Thoracic aorta (tissue), 2 donors: Measurements from ENCODE around the gene SAMD10. TPM values are rescaled to one million over a fixed set of nuclear protein-coding genes. Genes with fewer than 3 reads are reported as not detected.

ENCODE experiments used
- ATAC-seq: fragments of 150-250 bp; one replicate; pipeline ENCODE4 v1.8.0; 2017; ENCODE audit warnings: low read depth; ENCODE audit not compliant: insufficient number of reproducible peaks, low FRiP score
- DNase-seq: peaks from one replicate; pipeline ENCODE4 v3.0.0-alpha.2; 2020; ENCODE audit warnings: low spot score
- H3K27ac ChIP-seq, 2 donors: fragments of 200-600 bp; sonication (generic); 1 replicate in 1 of 2; 2 replicates in 1 of 2; pipeline ENCODE4 v1.5.1; 2016; ENCODE audit warnings: mild to moderate bottlenecking in 2 of 2, moderate library complexity in 2 of 2
- H3K27me3 ChIP-seq: fragments of 200-600 bp; sonication (generic); replicated peaks from 2 replicates; pipeline ENCODE4 v1.6.0; 2016; ENCODE audit warnings: mild to moderate bottlenecking; ENCODE audit not compliant: insufficient read depth
- H3K36me3 ChIP-seq: fragments of 200-600 bp; sonication (generic); one replicate; pipeline ENCODE4 v1.5.1; 2016
- H3K4me1 ChIP-seq, 2 donors: fragments of 200-600 bp; sonication (generic); 1 replicate in 1 of 2; 2 replicates in 1 of 2; pipeline versions ENCODE4 v1.5.1 to v1.6.0; 2016; ENCODE audit warnings: low read depth in 2 of 2, mild to moderate bottlenecking in 1 of 2; ENCODE audit not compliant: control insufficient read depth in 1 of 2
- H3K4me3 ChIP-seq: fragments of 200-600 bp; sonication (generic); 2 replicates; pipeline ENCODE4 v1.5.1; 2016; ENCODE audit warnings: mild to moderate bottlenecking
- H3K9me3 ChIP-seq: fragments of 200-600 bp; sonication (generic); 2 replicates; pipeline ENCODE4 v1.5.1; 2016
- total RNA-seq, 2 donors: library from RNA; depleted of rRNA; stranded (reverse); fragments of >200 nt; gene quantifications; one replicate each; pipeline versions ENCODE4 v1.1.0 to v1.2.3, GENCODE V29; 2016
- TF ChIP-seq, protein P1 (sequence below): fragments of 200-600 bp; sonication (generic); IDR thresholded peaks from one replicate; pipeline ENCODE4 v1.5.1; 2019; ENCODE audit warnings: antibody characterized with exemption

SAMD10 gene
- total RNA-seq, 2 donors from 2014 or later: 0.78 to 3.0 TPM

GRCh38 chr20:63966944-63967322 is 12.5 kb downstream of the SAMD10 start:
- H3K9me3 ChIP-seq: no peaks in the 10 kb centered on the region
- ATAC-seq (no peak), DNase-seq (no peak)
- no peak overlapping the region for H3K4me3 ChIP-seq
- no peaks in the 10 kb centered on the region for H3K27me3 ChIP-seq
- H3K27ac ChIP-seq: no peak overlapping the region
- H3K4me1 ChIP-seq: peaks cover 8 to 16% of the 10 kb centered on the region in 2 donors
- TF ChIP-seq, protein P1, sequence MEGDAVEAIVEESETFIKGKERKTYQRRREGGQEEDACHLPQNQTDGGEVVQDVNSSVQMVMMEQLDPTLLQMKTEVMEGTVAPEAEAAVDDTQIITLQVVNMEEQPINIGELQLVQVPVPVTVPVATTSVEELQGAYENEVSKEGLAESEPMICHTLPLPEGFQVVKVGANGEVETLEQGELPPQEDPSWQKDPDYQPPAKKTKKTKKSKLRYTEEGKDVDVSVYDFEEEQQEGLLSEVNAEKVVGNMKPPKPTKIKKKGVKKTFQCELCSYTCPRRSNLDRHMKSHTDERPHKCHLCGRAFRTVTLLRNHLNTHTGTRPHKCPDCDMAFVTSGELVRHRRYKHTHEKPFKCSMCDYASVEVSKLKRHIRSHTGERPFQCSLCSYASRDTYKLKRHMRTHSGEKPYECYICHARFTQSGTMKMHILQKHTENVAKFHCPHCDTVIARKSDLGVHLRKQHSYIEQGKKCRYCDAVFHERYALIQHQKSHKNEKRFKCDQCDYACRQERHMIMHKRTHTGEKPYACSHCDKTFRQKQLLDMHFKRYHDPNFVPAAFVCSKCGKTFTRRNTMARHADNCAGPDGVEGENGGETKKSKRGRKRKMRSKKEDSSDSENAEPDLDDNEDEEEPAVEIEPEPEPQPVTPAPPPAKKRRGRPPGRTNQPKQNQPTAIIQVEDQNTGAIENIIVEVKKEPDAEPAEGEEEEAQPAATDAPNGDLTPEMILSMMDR: no peak
- peaks cover 20% of the 10 kb centered on the region for H3K36me3 ChIP-seq

DNA sequence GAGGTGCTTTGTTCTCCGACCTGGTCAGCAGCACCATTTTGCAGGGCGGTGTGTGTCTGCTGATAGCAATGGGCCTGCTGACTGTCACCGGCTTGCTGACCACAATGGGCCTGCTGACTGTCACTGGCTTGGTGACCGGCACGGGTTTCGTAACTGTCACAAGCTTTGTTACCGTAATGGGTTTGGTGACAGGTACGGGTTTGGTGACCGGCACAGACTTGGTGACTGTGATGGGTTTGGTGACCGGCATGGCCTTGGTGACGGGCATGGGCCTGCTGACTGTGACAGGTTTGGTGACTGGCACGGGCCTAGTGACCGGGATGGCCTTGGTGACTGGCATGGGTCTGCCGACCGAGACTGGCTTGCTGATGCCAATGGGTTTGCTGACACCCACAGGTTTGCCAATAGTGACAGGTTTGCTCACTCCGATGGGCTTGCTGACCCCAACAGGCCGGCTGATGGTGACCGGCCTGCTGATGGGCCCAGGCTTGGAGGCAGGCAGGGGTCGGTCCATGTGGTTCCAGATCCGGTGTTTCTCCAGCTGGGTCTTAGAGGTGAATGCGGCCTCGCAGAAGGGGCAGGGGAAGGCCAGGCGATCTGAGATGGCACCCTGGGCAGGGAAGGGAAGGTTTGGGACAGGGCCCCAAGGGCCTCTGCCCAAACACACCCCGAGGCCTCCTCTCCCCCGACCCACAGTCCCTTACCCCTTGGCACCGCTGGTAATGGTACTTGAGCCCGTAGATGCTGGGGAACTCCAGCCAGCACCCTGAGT is 13.1 kb downstream of the SAMD10 start:
- peaks cover 8 to 16% of the 10 kb centered on the region in 2 donors for H3K4me1 ChIP-seq
- TF ChIP-seq, protein P1: no peak
- DNase-seq (no peak), ATAC-seq (no peak)
- H3K9me3 ChIP-seq: no peaks in the 10 kb centered on the region
- no peak overlapping the region for H3K27ac ChIP-seq
- no peak overlapping the region for H3K4me3 ChIP-seq
- H3K36me3 ChIP-seq: peaks cover 26% of the 10 kb centered on the region
- H3K27me3 ChIP-seq: no peaks in the 10 kb centered on the region

GRCh38 chr20:63964412-63964811 is 15.0 kb downstream of the SAMD10 start:
- TF ChIP-seq, protein P1: no peak
- no peak for ATAC-seq
- no peaks in the 10 kb centered on the region for H3K27me3 ChIP-seq
- no peaks in the 10 kb centered on the region for H3K9me3 ChIP-seq
- DNase-seq: no peak
- H3K4me1 ChIP-seq: peaks cover 8 to 11% of the 10 kb centered on the region in 2 donors
- no peak overlapping the region for H3K4me3 ChIP-seq
- H3K36me3 ChIP-seq: peaks cover 31% of the 10 kb centered on the region
- H3K27ac ChIP-seq: no peak overlapping the region

DNA sequence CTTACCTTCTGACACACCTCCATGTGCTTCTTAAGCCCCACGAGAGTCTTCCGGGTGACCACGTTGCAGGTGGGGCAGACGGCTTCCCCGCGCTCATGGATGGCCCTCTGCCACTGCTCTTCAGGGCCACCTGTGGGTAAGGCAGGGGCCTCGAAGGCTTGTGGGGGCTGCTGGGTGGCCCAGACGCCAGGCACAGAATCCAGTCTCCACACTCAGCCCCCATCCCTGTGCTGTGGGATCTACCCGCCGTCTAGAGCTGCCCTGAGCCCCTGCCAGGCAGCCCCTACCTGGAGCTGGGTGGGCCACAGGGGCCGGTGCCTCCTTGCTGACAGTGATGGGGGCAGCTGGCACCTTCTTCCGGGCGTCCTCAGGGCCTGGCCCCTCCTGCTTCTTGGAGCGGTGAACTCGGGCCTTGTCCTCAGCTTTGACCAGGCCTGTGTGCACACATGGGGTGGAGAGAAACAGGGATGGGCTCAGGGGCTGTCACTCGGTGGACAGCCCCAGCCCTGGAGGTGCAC is 15.6 kb downstream of the SAMD10 start:
- no peaks in the 10 kb centered on the region for H3K9me3 ChIP-seq
- H3K4me3 ChIP-seq: no peak overlapping the region
- no peaks in the 10 kb centered on the region for H3K27me3 ChIP-seq
- no peak overlapping the region for H3K27ac ChIP-seq
- TF ChIP-seq, protein P1: no peak
- peaks cover 5 to 8% of the 10 kb centered on the region in 2 donors for H3K4me1 ChIP-seq
- no peak for DNase-seq
- H3K36me3 ChIP-seq: peaks cover 33% of the 10 kb centered on the region
- no peak for ATAC-seq

DNA sequence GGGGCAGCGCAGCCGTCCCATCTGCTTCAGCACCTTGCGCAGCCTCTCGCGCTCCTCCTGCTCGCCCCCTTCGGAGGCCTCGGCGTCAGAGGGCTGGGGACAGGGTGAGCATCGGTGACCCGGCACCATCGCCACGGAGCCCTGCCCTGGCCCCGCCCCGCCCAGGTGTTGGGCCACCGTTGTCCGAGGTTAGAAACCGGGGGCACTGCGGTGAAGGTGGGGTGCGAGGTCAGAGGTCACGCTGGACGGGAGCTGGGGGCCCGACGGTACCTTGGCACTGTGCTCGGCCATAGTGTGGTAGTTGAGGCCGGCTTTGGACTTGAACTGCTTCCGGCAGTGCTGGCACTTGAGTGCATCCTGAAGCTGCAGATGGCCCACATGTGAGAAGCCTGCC is 16.1 kb downstream of the SAMD10 start:
- Histone ChIP-seq H3K36me3 (peaks cover 34% of the 10 kb centered on the region), H3K9me3 (no peaks in the 10 kb centered on the region)
- no peak for ATAC-seq

More for the DNA sequence above, 16.1 kb downstream of the SAMD10 start:
- no peak for DNase-seq
- TF ChIP-seq, protein P1: no peak
- H3K4me3 ChIP-seq: no peak overlapping the region
- no peaks in the 10 kb centered on the region for H3K27me3 ChIP-seq
- peaks cover 0 to 3% of the 10 kb centered on the region in 2 donors for H3K4me1 ChIP-seq
- H3K27ac ChIP-seq: no peak overlapping the region
